Osteoblast (primary cell): ENCODE results near the gene INSRR. TPM values are rescaled to one million over a fixed set of nuclear protein-coding genes. Genes with fewer than 3 reads are reported as not detected.

Experiments
- DNase-seq: peaks from one replicate; pipeline ENCODE4 v3.0.0; 2011; ENCODE audit warnings: low spot score, mixed read lengths; ENCODE audit not compliant: insufficient read length; ENCODE audit errors: missing footprints
- H2AFZ ChIP-seq: 2 replicates; pipeline ENCODE4 v1.6.0; 2011; ENCODE audit warnings: mild to moderate bottlenecking, low read length
- H3K27ac ChIP-seq: 2 replicates; pipeline ENCODE4 v1.5.1; 2011; ENCODE audit warnings: mild to moderate bottlenecking, low read depth, low read length, moderate library complexity
- H3K27me3 ChIP-seq: 2 replicates; pipeline ENCODE4 v1.6.0; 2012; ENCODE audit warnings: mild to moderate bottlenecking, control low read depth, inconsistent platforms, low read length, moderate library complexity; ENCODE audit not compliant: insufficient read depth
- H3K36me3 ChIP-seq: 2 replicates; pipeline ENCODE4 v1.5.1; 2011; ENCODE audit warnings: mild to moderate bottlenecking, low read length, control low read depth, moderate library complexity; ENCODE audit not compliant: insufficient read depth
- H3K4me1 ChIP-seq: 2 replicates; pipeline ENCODE4 v1.5.1; 2011; ENCODE audit warnings: mild to moderate bottlenecking, low read length, control low read depth, moderate library complexity; ENCODE audit not compliant: insufficient read depth
- H3K4me2 ChIP-seq: 2 replicates; pipeline ENCODE4 v1.6.0; 2011; ENCODE audit warnings: mild to moderate bottlenecking, low read length; ENCODE audit not compliant: insufficient read depth
- H3K4me3 ChIP-seq: fragments of 200-600 bp; sonication (generic); 3 replicates; pipeline ENCODE4 v1.5.1; 2012; ENCODE audit warnings: mild to moderate bottlenecking, low read length, inconsistent platforms; ENCODE audit not compliant: insufficient read depth
- H3K79me2 ChIP-seq: 2 replicates; pipeline ENCODE4 v1.6.0; 2012; ENCODE audit warnings: mild to moderate bottlenecking, low read length, control low read depth, inconsistent platforms; ENCODE audit not compliant: insufficient read depth
- H3K9me3 ChIP-seq: 2 replicates; pipeline ENCODE4 v1.5.1; 2011; ENCODE audit warnings: low read depth, low read length, control low read depth
- H4K20me1 ChIP-seq: 2 replicates; pipeline ENCODE4 v1.6.0; 2012; ENCODE audit warnings: mild to moderate bottlenecking, low read length, control low read depth; ENCODE audit not compliant: insufficient read depth
- CTCF ChIP-seq: IDR thresholded peaks from 2 replicates; pipeline ENCODE4 v1.5.1; 2011; ENCODE audit warnings: mild to moderate bottlenecking, low read depth, low read length, moderate library complexity; ENCODE audit errors: extremely low read depth
- total RNA-seq: library from RNA; depleted of rRNA; stranded (reverse); fragments of >200 nt; gene quantifications from 2 replicates; pipeline ENCODE4 v1.2.3, GENCODE V29; 2012

Gene INSRR
- total RNA-seq, 1 donor = 0.36 TPM

- no peak overlapping the region for H3K4me3 ChIP-seq
- no peaks in the 10 kb centered on the region for H3K79me2 ChIP-seq
- no peaks in the 10 kb centered on the region for H3K9me3 ChIP-seq
- H3K4me2 ChIP-seq = no peak overlapping the region
- no peaks in the 10 kb centered on the region for H3K36me3 ChIP-seq
- DNase-seq = no peak
- peaks cover 43% of the 10 kb centered on the region for H3K27me3 ChIP-seq
- H3K27ac ChIP-seq = no peak overlapping the region
- H3K4me1 ChIP-seq = no peaks in the 10 kb centered on the region
- no peak for TF ChIP-seq CTCF
- no peaks in the 10 kb centered on the region for H4K20me1 ChIP-seq
- no peak overlapping the region for H2AFZ ChIP-seq
Measured at GRCh38 chr1:156834322-156834721, 24.6 kb downstream of the INSRR start.

GRCh38 chr1:156833603-156834002, 25.3 kb downstream of the INSRR start:
- Histone ChIP-seq H4K20me1 (no peaks in the 10 kb centered on the region), H3K27ac (no peak overlapping the region), H3K4me3 (no peak overlapping the region), H3K4me2 (no peak overlapping the region), H3K4me1 (no peaks in the 10 kb centered on the region), H3K9me3 (no peaks in the 10 kb centered on the region), H2AFZ (no peak overlapping the region), H3K79me2 (no peaks in the 10 kb centered on the region), H3K27me3 (peaks cover 43% of the 10 kb centered on the region), H3K36me3 (no peaks in the 10 kb centered on the region)
- peak; percentile 35 for DNase-seq
- no peak for TF ChIP-seq CTCF

GRCh38 chr1:156832434-156832833, 26.5 kb downstream of the INSRR start:
- no peaks in the 10 kb centered on the region for H3K79me2 ChIP-seq
- no peaks in the 10 kb centered on the region for H3K4me1 ChIP-seq
- peak; percentile 23 for TF ChIP-seq CTCF
- H3K27ac ChIP-seq = no peak overlapping the region
- H3K9me3 ChIP-seq = no peaks in the 10 kb centered on the region
- no peak for DNase-seq
- no peak overlapping the region for H3K4me2 ChIP-seq
- H3K36me3 ChIP-seq = no peaks in the 10 kb centered on the region
- no peaks in the 10 kb centered on the region for H4K20me1 ChIP-seq
- no peak overlapping the region for H3K4me3 ChIP-seq
- H3K27me3 ChIP-seq = peaks cover 34% of the 10 kb centered on the region
- no peak overlapping the region for H2AFZ ChIP-seq

GRCh38 chr1:156828400-156829124, 30.4 kb downstream of the INSRR start:
- Histone ChIP-seq H3K9me3 (no peaks in the 10 kb centered on the region), H3K79me2 (no peaks in the 10 kb centered on the region), H3K27me3 (peaks cover 17% of the 10 kb centered on the region), H4K20me1 (no peaks in the 10 kb centered on the region), H3K4me2 (no peak overlapping the region), H3K27ac (no peak overlapping the region), H3K36me3 (no peaks in the 10 kb centered on the region), H3K4me3 (no peak overlapping the region), H3K4me1 (no peaks in the 10 kb centered on the region), H2AFZ (no peak overlapping the region)
- DNase-seq = no peak
- no peak for TF ChIP-seq CTCF
